Measurements from ENCODE around the gene ADAP1. TPM values are rescaled to one million over a fixed set of nuclear protein-coding genes. Genes with fewer than 3 reads are reported as not detected.

ADAP1 gene
- total and polyA plus RNA-seq, 2 of the 13 experiments (the other 11 are each of a cell fraction or from before 2014, with no cell fraction given): 10.5 to 24.6 TPM

- Histone ChIP-seq H3K4me2 (ENCODE audit: low read depth, low read length) (no peak overlapping the region), H3K27me3 (ENCODE audit: control insufficient read depth in 1 of 2, insufficient read depth in 2 of 2, low read length in 2 of 2) (no peaks in the 10 kb centered on the region), H3K9me3 (ENCODE audit: low read length) (no peaks in the 10 kb centered on the region), H3K4me1 (ENCODE audit: insufficient read depth, low read length) (peaks cover 35% of the 10 kb centered on the region), H3K79me2 (ENCODE audit: insufficient read depth, low read length) (no peaks in the 10 kb centered on the region), H3K4me3 (replicated peaks in 1 of 3; ENCODE audit: insufficient read depth in 1 of 3, low read depth in 2 of 3, low read length in 3 of 3) (no peak overlapping the region), H4K20me1 (ENCODE audit: insufficient read depth, low read length) (no peaks in the 10 kb centered on the region), H3K27ac (ENCODE audit: extremely low read length, insufficient read depth, low read length) (no peak overlapping the region), H2AFZ (ENCODE audit: low read length) (no peak overlapping the region), H3K9ac (ENCODE audit: insufficient read depth, low read depth, low read length) (no peak overlapping the region), H3K36me3 (replicated peaks in 1 of 2; ENCODE audit: control insufficient read depth in 1 of 2, insufficient read depth in 2 of 2, low read length in 2 of 2) (peaks cover 0 to 1% of the 10 kb centered on the region in 2 experiments; a peak in 1 of 5 replicates)
- FAIRE-seq (no peak), ATAC-seq (no peak), DNase-seq (ENCODE audit: low spot score) (no peak)
- CTCF ChIA-PET (ENCODE audit: low intra/inter-chr PET ratio, low total read pairs): interaction anchor here (4.4 kb wide), 1 partner anchor 71 kb away, joined by 65 read pairs; no protein-coding TSS in a partner anchor
- in situ Hi-C loops (cut with HindIII; ENCODE audit: extremely low pct_ligation_motif_present, low pct_unique_long_range_greater_than_20kb): loop anchor here (5.0 kb wide), 2 partner anchors 73 to 183 kb away; no protein-coding TSS in a partner anchor
- POLR2A ChIA-PET: interaction anchor here (3.3 to 5.2 kb wide), 2 partner anchors 19 to 71 kb away, joined by 45 to 292 read pairs; partner anchors contain the start of gene COX19
- intact Hi-C loops (cut with micrococcal nuclease; ENCODE audit: unreplicated experiment): loop anchor here (5.0 kb wide), 1 partner anchor 53 kb away; no protein-coding TSS in a partner anchor
- 93% methylated on average over 7 of the region's 28 CpGs for WGBS (ENCODE audit: low lambda C conversion rate)
- no TSS peak for BruUV-seq (replicated peaks)
- TF ChIP-seq, protein P1, sequence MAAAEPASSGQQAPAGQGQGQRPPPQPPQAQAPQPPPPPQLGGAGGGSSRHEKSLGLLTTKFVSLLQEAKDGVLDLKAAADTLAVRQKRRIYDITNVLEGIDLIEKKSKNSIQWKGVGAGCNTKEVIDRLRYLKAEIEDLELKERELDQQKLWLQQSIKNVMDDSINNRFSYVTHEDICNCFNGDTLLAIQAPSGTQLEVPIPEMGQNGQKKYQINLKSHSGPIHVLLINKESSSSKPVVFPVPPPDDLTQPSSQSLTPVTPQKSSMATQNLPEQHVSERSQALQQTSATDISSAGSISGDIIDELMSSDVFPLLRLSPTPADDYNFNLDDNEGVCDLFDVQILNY (CRISPR knock-in tag; conservative IDR thresholded peaks at IDR 0.05): no peak
- TF ChIP-seq ZNF331 (CRISPR knock-in tag; IDR thresholded peaks at IDR 0.05) (no peak), U2AF1 (optimal IDR thresholded peaks at IDR 0.05; ENCODE audit: low read depth, low read length) (no peak), REL (CRISPR knock-in tag; conservative IDR thresholded peaks at IDR 0.05) (no peak), PCBP2 (optimal IDR thresholded peaks at IDR 0.05; ENCODE audit: low read depth, low read length, poor library complexity, severe bottlenecking) (no peak), MEIS2 (CRISPR knock-in tag; IDR thresholded peaks at IDR 0.05) (no peak), THAP11 (CRISPR knock-in tag; IDR thresholded peaks at IDR 0.05) (no peak), CEBPZ (IDR thresholded peaks at IDR 0.05; ENCODE audit: low read length) (no peak), CSRNP2 (CRISPR knock-in tag; conservative IDR thresholded peaks at IDR 0.05; ENCODE audit: low read depth) (no peak)
- TF ChIP-seq, protein P2, sequence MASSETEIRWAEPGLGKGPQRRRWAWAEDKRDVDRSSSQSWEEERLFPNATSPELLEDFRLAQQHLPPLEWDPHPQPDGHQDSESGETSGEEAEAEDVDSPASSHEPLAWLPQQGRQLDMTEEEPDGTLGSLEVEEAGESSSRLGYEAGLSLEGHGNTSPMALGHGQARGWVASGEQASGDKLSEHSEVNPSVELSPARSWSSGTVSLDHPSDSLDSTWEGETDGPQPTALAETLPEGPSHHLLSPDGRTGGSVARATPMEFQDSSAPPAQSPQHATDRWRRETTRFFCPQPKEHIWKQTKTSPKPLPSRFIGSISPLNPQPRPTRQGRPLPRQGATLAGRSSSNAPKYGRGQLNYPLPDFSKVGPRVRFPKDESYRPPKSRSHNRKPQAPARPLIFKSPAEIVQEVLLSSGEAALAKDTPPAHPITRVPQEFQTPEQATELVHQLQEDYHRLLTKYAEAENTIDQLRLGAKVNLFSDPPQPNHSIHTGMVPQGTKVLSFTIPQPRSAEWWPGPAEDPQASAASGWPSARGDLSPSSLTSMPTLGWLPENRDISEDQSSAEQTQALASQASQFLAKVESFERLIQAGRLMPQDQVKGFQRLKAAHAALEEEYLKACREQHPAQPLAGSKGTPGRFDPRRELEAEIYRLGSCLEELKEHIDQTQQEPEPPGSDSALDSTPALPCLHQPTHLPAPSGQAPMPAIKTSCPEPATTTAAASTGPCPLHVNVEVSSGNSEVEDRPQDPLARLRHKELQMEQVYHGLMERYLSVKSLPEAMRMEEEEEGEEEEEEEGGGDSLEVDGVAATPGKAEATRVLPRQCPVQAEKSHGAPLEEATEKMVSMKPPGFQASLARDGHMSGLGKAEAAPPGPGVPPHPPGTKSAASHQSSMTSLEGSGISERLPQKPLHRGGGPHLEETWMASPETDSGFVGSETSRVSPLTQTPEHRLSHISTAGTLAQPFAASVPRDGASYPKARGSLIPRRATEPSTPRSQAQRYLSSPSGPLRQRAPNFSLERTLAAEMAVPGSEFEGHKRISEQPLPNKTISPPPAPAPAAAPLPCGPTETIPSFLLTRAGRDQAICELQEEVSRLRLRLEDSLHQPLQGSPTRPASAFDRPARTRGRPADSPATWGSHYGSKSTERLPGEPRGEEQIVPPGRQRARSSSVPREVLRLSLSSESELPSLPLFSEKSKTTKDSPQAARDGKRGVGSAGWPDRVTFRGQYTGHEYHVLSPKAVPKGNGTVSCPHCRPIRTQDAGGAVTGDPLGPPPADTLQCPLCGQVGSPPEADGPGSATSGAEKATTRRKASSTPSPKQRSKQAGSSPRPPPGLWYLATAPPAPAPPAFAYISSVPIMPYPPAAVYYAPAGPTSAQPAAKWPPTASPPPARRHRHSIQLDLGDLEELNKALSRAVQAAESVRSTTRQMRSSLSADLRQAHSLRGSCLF (CRISPR knock-in tag; IDR thresholded peaks at IDR 0.05; ENCODE audit: borderline replicate concordance): no peak
Measured at GRCh38 chr7:994592-995308, 40.3 kb upstream of the ADAP1 start.
